ENCODE data around the gene PARP8.
"Not testable (repeated sequence)": the region's sequence is repeated elsewhere in the genome, so short reads cannot be mapped to it uniquely, and the experiment has no call there.

Gene PARP8

GRCh38 chr5:50791813-50792212, 125.4 kb downstream of the PARP8 start:
- no peak for FAIRE-seq

GRCh38 chr5:50792843-50793242, 126.4 kb downstream of the PARP8 start:
- no peak for FAIRE-seq

DNA sequence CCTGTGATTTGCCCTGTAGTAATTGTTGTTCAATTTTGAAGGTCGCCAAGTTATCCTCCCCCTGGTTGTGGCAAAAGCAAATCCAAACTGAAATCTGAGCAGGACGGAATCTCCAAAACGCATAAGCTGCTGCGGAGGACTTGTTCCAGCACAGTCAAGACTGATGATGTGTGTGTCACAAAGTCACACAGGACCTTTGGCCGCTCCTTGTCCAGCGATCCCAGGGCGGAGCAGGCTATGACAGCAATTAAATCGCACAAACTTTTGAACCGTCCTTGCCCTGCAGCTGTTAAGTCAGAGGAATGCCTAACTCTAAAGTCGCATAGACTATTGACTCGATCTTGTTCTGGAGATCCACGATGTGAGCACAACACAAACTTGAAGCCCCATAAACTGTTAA, 128.4 kb downstream of the PARP8 start:
- no peak for FAIRE-seq

- FAIRE-seq: no peak
These were observed 131.6 kb downstream of the PARP8 start for GRCh38 chr5:50798002-50798401.

DNA sequence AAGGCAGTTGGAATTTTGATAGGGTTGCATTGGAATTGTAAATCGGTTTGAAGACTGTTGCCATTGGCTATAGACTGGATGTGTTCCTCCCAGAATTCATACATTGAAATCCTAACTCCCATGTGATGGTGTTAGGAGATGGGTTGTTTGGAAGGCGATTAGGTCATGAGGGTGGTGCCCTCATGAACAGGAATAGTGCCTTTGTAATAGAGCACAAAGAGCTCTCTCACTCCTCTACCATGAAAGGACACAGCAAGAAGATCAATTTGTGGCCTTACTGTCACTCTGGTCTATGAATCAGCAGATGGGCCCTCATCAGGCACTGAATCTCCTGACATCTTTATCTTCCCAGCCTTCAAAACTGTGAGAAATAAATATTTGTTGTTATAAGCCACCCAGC, 133.2 kb downstream of the PARP8 start:
- FAIRE-seq: no peak

DNA sequence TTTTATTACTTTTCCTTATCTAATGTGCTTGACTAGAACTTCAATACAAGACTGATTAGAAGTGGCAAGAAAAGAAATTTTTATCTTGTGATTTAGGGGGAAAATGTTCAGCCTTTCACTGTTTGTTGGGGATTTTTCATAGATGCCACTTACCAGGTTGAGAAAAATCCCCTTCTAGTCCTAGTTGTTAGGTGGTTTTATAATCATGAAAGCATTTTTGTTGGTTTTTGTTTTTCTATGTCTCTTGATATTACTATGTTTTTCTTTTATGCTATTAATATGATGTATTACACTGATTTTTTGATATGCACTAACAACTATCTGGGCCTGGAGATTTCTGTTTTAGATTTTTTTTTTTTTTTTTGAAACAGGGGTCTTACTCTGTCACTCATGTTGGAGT, 134.0 kb downstream of the PARP8 start:
- no peak for FAIRE-seq

DNA sequence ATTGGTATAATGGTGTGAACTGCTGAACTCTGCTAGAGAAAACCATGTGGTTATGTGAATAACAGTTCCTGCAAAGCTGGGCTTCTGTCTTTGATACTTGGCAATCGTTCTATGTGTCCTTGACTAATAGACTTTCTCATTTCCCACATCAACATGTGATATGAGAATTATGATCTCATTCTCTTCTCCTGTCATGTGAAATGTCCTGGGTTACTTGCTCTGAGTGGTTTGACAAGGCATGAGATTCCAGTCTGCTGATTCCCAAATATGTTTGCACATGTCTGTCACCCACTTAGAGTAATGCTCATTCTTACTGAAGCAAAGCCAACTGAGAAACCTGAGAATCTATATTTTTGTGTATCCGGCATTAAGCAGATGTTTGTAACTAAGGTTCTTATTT, 141.2 kb downstream of the PARP8 start:
- FAIRE-seq: no peak

- no peak for FAIRE-seq
These were observed 142.0 kb downstream of the PARP8 start for GRCh38 chr5:50808406-50808805.

DNA sequence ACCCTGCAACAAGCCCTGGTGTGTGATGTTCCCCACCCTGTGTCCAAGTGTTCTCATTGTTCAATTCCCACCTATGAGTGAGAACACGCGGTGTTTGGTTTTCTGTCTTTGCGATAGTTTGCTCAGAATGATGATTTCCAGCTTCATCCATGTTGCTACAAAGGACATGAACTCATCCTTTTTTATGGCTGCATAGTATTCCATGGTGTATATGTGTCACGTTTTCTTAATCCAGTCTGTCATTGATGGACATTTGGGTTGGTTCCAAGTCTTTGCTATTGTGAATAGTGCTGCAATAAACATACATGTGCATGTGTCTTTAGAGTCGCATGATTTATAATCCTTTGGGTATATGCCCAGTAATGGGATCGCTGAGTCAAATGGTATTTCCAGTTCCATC, 145.3 kb downstream of the PARP8 start:
- FAIRE-seq: not testable (repeated sequence)

DNA sequence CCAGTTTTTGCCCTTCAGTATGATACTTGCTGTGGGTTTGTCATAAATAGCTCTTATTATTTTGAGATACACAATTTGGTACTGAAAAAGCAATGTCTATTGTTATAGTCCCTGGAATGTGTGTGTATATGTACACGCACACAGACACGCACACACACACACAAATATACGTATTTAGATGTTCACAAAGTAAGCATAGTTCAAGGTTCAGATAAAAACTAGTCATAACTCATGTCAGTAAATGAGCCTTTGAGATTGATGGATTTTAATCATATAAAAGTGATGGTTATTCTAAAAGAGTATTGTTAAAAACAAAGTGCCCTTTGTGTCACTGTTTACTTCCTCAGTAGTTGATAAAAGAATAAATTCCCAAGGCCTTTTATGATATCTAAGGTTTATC, 147.3 kb downstream of the PARP8 start:
- no peak for FAIRE-seq

DNA sequence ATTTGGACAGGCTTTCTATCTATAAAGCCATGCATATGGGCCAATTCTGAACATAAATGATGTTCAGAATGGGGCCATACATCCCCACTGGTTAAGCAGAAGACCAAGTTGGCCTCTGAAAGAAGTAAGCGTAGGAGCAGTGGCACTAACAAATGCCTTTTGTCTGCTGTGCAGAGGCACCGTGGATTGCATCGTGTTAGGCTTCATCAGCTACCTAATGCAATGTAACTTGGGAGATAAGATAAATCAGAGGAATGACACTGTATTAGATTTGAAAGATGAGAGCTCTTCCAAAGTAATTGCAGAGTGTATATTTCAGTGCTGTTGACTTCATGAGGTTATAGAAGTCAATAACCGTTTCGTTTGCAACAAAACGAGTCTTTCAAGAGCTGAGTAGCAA, 148.1 kb downstream of the PARP8 start:
- no peak for FAIRE-seq

- FAIRE-seq: no peak
These were observed 155.6 kb downstream of the PARP8 start for GRCh38 chr5:50822046-50822445.

GRCh38 chr5:50822761-50823160, 156.3 kb downstream of the PARP8 start:
- FAIRE-seq: no peak

GRCh38 chr5:50823568-50823967, 157.1 kb downstream of the PARP8 start:
- no peak for FAIRE-seq

DNA sequence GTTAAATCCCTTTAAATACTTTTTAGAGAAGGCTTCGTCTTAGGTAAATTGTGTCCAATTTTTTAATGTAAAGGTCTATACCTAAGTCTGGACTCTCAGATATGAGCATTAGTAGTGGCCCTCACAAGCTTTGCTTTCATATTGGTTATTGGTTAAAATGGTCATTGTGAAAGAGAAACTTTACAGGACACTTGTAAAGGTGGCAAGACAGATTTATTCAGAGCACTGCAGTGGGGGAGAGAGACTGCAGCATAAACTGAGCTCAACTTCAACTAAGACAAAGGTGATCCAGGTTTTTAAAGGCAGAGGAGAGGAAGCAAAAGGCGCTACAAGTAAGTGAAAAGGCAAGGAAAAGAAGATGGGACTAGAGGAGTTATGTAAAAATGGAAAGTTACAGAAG, 157.7 kb downstream of the PARP8 start:
- FAIRE-seq: no peak

- FAIRE-seq: no peak
These were observed 161.2 kb downstream of the PARP8 start for GRCh38 chr5:50827516-50828247.

DNA sequence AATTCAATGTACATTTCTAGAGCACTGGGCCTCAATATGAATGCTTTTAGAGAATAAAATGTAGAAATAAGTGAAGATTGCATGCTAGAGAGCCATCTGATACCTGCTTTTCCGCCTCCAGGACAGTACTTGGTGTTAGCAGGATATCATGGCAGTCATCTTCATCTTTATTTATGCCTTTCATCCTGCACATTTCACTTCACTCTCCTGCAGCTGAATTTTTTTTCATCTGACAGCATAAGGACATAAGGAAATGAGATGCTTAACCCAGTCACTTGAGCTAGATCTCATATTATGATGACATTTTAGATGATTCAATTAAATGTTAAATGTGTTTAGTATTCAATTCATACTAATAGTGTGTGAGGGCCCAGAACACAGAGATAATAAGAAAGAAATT, 162.6 kb downstream of the PARP8 start:
- no peak for FAIRE-seq

DNA sequence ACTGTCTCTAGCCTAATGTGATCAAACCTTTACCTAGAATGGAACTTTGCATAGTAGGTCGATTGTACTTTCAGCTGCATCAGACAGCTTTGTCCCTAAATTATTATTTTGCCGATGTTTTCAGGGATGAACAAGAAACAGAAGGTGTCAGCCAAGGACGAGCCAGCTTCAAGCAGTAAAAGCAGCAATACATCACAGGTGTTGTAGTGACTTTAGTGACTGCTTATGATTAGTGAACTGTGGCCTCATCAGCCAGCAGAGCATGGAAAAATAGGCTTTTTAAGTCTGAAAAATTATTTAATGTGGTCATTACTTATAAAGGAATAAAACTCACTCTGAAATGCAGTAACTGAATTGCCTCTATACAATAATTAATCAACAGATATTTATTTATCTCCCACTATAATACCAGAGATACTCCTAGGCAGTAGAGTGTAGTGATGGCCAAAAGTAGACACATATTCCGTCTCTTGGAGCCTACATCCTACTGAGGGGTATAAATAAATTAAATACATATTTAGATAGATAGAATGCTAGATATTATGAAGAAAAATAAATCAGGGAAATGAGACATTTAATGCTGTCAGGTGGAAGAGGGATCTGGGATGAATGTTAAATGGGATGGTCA, 166.3 kb downstream of the PARP8 start:
- FAIRE-seq: no peak

- no peak for FAIRE-seq
These were observed 169.9 kb downstream of the PARP8 start for GRCh38 chr5:50836356-50836755.

GRCh38 chr5:50839472-50839871, 173.0 kb downstream of the PARP8 start:
- FAIRE-seq: no peak

GRCh38 chr5:50843091-50843490, 176.7 kb downstream of the PARP8 start:
- no peak for FAIRE-seq

- no peak for FAIRE-seq
These were observed 179.8 kb downstream of the PARP8 start for GRCh38 chr5:50846261-50846660.

DNA sequence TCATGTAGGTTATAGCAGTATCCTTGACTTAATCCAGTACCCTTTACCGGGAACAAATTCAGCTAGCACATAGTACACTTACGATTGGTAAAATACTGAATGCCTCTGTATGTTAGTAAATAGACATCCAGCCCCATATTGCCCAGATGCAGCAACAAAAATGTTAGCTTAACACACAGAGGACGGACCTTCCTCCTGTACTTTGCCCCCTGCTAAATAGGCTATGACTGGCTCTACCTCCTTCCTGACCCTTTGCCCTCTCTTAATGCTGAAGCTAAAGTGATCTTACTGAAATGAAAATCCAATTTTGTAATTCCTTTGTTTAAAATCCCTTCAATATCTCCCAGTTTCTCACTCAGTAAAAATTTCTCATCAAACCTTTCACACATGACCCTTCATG, 183.1 kb downstream of the PARP8 start:
- FAIRE-seq: no peak

GRCh38 chr5:50853151-50853550, 186.7 kb downstream of the PARP8 start:
- FAIRE-seq: no peak

GRCh38 chr5:50854082-50854481, 187.6 kb downstream of the PARP8 start:
- no peak for FAIRE-seq
